Liver (tissue), 9 donors: ENCODE measurements around the gene TTC34. TPM values are rescaled to one million over a fixed set of nuclear protein-coding genes. Genes with fewer than 3 reads are reported as not detected.

Experiments
- DNase-seq: peaks from one replicate; pipeline ENCODE4 v3.0.0-alpha.2; 2017; ENCODE audit warnings: low spot score
- H3K27ac ChIP-seq, 2 donors: one replicate each; pipeline ENCODE4 v1.7.0; 2013; ENCODE audit warnings: inconsistent platforms in 2 of 2, low read length in 2 of 2, control low read depth in 1 of 2, low read depth in 1 of 2, mild to moderate bottlenecking in 1 of 2
- H3K27me3 ChIP-seq, 4 donors: one replicate each; pipeline versions ENCODE4 v1.6.1 to v1.7.0; 2013; ENCODE audit warnings: low read length in 3 of 4, inconsistent platforms in 1 of 4, mild to moderate bottlenecking in 1 of 4, moderate library complexity in 1 of 4; ENCODE audit not compliant: control insufficient read depth in 4 of 4, insufficient read depth in 4 of 4
- H3K36me3 ChIP-seq, 4 donors: one replicate each; pipeline versions ENCODE4 v1.6.1 to v1.7.0; 2013; ENCODE audit warnings: low read length in 3 of 4, mild to moderate bottlenecking in 3 of 4, low read depth in 1 of 4, moderate library complexity in 1 of 4; ENCODE audit not compliant: control insufficient read depth in 4 of 4, insufficient read depth in 3 of 4
- H3K4me1 ChIP-seq, 4 donors: one replicate each; pipeline versions ENCODE4 v1.6.1 to v1.7.0; 2013; ENCODE audit warnings: low read length in 3 of 4, mild to moderate bottlenecking in 3 of 4, moderate library complexity in 1 of 4; ENCODE audit not compliant: control insufficient read depth in 4 of 4, insufficient read depth in 4 of 4
- H3K4me3 ChIP-seq, 3 donors: one replicate each; pipeline versions ENCODE4 v1.6.1 to v1.7.0; 2013; ENCODE audit warnings: low read length in 3 of 3, control low read depth in 1 of 3, low read depth in 1 of 3, mild to moderate bottlenecking in 1 of 3
- H3K9ac ChIP-seq, 2 donors: one replicate each; pipeline ENCODE4 v1.7.0; 2013; ENCODE audit warnings: low read length in 2 of 2, mild to moderate bottlenecking in 2 of 2, moderate library complexity in 2 of 2, control low read depth in 1 of 2, low read depth in 1 of 2
- H3K9me3 ChIP-seq, 4 donors: one replicate each; pipeline versions ENCODE4 v1.6.1 to v1.7.0; 2013; ENCODE audit warnings: low read length in 3 of 4; ENCODE audit not compliant: control insufficient read depth in 4 of 4
- ATF3 ChIP-seq: IDR thresholded peaks from 2 replicates; pipeline ENCODE4 v1.6.1; 2016; ENCODE audit warnings: antibody characterized with exemption
- CTCF ChIP-seq: fragments of 150-350 bp; IDR thresholded peaks from 2 replicates; pipeline ENCODE4 v1.5.1; 2017; ENCODE audit warnings: improper control_type of control experiment, low read depth, low read length; ENCODE audit not compliant: missing input control
- EGR1 ChIP-seq, 2 donors: IDR thresholded peaks; 2 replicates each; pipeline ENCODE4 v1.6.1; 2016 to 2018; ENCODE audit warnings: antibody characterized with exemption in 2 of 2, low read depth in 2 of 2
- FOXA1 ChIP-seq: IDR thresholded peaks from 2 replicates; pipeline ENCODE4 v1.6.1; 2016; ENCODE audit warnings: antibody characterized with exemption
- FOXA2 ChIP-seq: IDR thresholded peaks from 2 replicates; pipeline ENCODE4 v1.6.1; 2016; ENCODE audit warnings: antibody characterized with exemption
- GABPA ChIP-seq, 2 donors: IDR thresholded peaks in 1 of 2; conservative IDR thresholded peaks in 1 of 2; 2 replicates each; pipeline ENCODE4 v1.6.1; 2016; ENCODE audit warnings: antibody characterized with exemption in 2 of 2, mild to moderate bottlenecking in 1 of 2, moderate library complexity in 1 of 2
- HNF4A ChIP-seq, 2 donors: conservative IDR thresholded peaks; 2 replicates each; pipeline ENCODE4 v1.6.1; 2016; ENCODE audit warnings: antibody characterized with exemption in 2 of 2, mild to moderate bottlenecking in 2 of 2
- HNF4G ChIP-seq: IDR thresholded peaks from 2 replicates; pipeline ENCODE4 v1.6.1; 2016; ENCODE audit warnings: antibody characterized with exemption
- JUND ChIP-seq, 2 donors: IDR thresholded peaks; 2 replicates each; pipeline ENCODE4 v1.6.1; 2016; ENCODE audit warnings: antibody characterized with exemption in 2 of 2
- NR2F2 ChIP-seq: IDR thresholded peaks from 2 replicates; pipeline ENCODE4 v1.6.1; 2016; ENCODE audit warnings: antibody characterized with exemption
- RAD21 ChIP-seq, 2 donors: IDR thresholded peaks; 2 replicates each; pipeline ENCODE4 v1.6.1; 2016; ENCODE audit warnings: antibody characterized with exemption in 2 of 2, mild to moderate bottlenecking in 2 of 2
- REST ChIP-seq: IDR thresholded peaks from 2 replicates; pipeline ENCODE4 v1.6.1; 2016; ENCODE audit warnings: antibody characterized with exemption, mild to moderate bottlenecking
- RXRA ChIP-seq, 2 donors: IDR thresholded peaks; 2 replicates each; pipeline ENCODE4 v1.6.1; 2017 to 2018; ENCODE audit warnings: antibody characterized with exemption in 2 of 2, mild to moderate bottlenecking in 1 of 2
- SP1 ChIP-seq: IDR thresholded peaks from 2 replicates; pipeline ENCODE4 v1.6.1; 2018; ENCODE audit warnings: antibody characterized with exemption, mild to moderate bottlenecking
- TAF1 ChIP-seq: conservative IDR thresholded peaks from 2 replicates; pipeline ENCODE4 v1.6.1; 2016; ENCODE audit warnings: antibody characterized with exemption, mild to moderate bottlenecking
- YY1 ChIP-seq: IDR thresholded peaks from 2 replicates; pipeline ENCODE4 v1.6.1; 2016; ENCODE audit warnings: antibody characterized with exemption, mild to moderate bottlenecking
- WGBS: extraction: QIAGEN DNeasy Blood & Tissue Kit; methylation state at CpG from one replicate; pipeline ENCODE4 v1.1.7; 2013; 5-methylcytosine and 5-hydroxymethylcytosine counted together
- polyA plus RNA-seq, 2 donors: library from polyadenylated mRNA; stranded (reverse) in 1 of 2; unstranded in 1 of 2; fragments of 200-250 nt in 1 of 2; fragments of >200 nt in 1 of 2; fragmentation: Nextera tagmentation in 1 of 2; extraction: Ambion mirVana in 1 of 2; gene quantifications; one replicate each; pipeline versions ENCODE4 v1.2.1 to v1.2.3, GENCODE V29; 2013 to 2015
- total RNA-seq, 2 donors: library from RNA; depleted of rRNA; stranded (reverse); fragments of >200 nt; gene quantifications; one replicate each; pipeline ENCODE4 v1.2.3, GENCODE V29; 2014
- TF ChIP-seq, protein P1 (sequence below): IDR thresholded peaks from 2 replicates; pipeline ENCODE4 v1.6.1; 2016; ENCODE audit warnings: antibody characterized with exemption
- TF ChIP-seq, protein P2 (sequence below): IDR thresholded peaks from 2 replicates; pipeline ENCODE4 v1.6.1; 2016; ENCODE audit warnings: antibody characterized with exemption
- donor health status: healthy.
- donor health status: healthy.
- donor health status: healthy.
- donor health status: healthy.
- donor health status: healthy.

Gene TTC34
- total and polyA plus RNA-seq, 4 donors = 0.01 to 0.25 (median 0.08) TPM; not detected in 1

- TF ChIP-seq GABPA (IDR thresholded peaks at IDR 0.05 in 1 of 2, conservative IDR thresholded peaks at IDR 0.05 in 1 of 2) (no peak), HNF4G (no peak), FOXA2 (no peak)
Measured at GRCh38 chr1:2812939-2813653, 11.6 kb upstream of the TTC34 start (continued).

- Histone ChIP-seq H3K9ac (no peak overlapping the region), H3K27me3 (peaks cover 0 to 3% (median 0%) of the 10 kb centered on the region in 4 donors), H3K9me3 (peaks cover 3 to 9% (median 5%) of the 10 kb centered on the region in 4 donors), H3K4me3 (no peak overlapping the region), H3K27ac (no peak overlapping the region), H3K36me3 (no peaks in the 10 kb centered on the region), H3K4me1 (no peaks in the 10 kb centered on the region)
- no peak for DNase-seq
- WGBS = 84% methylated on average over 7 of the region's 7 CpGs
- no peak for TF ChIP-seq TAF1
- TF ChIP-seq, protein P1, sequence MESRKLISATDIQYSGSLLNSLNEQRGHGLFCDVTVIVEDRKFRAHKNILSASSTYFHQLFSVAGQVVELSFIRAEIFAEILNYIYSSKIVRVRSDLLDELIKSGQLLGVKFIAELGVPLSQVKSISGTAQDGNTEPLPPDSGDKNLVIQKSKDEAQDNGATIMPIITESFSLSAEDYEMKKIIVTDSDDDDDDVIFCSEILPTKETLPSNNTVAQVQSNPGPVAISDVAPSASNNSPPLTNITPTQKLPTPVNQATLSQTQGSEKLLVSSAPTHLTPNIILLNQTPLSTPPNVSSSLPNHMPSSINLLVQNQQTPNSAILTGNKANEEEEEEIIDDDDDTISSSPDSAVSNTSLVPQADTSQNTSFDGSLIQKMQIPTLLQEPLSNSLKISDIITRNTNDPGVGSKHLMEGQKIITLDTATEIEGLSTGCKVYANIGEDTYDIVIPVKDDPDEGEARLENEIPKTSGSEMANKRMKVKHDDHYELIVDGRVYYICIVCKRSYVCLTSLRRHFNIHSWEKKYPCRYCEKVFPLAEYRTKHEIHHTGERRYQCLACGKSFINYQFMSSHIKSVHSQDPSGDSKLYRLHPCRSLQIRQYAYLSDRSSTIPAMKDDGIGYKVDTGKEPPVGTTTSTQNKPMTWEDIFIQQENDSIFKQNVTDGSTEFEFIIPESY = no peak
- TF ChIP-seq JUND (IDR thresholded peaks at IDR 0.05) = no peak
- TF ChIP-seq FOXA2 = no peak
- TF ChIP-seq REST = no peak
- no peak for TF ChIP-seq RXRA (IDR thresholded peaks at IDR 0.05)
- TF ChIP-seq HNF4A (conservative IDR thresholded peaks at IDR 0.05) = no peak
- TF ChIP-seq YY1 = no peak
- no peak for TF ChIP-seq EGR1 (IDR thresholded peaks at IDR 0.05; ENCODE audit: low read depth in 2 of 2)
- TF ChIP-seq NR2F2 = no peak
- TF ChIP-seq, protein P2, sequence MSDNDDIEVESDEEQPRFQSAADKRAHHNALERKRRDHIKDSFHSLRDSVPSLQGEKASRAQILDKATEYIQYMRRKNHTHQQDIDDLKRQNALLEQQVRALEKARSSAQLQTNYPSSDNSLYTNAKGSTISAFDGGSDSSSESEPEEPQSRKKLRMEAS = no peak
- TF ChIP-seq HNF4G = no peak
- TF ChIP-seq SP1 = no peak
- no peak for TF ChIP-seq RAD21 (IDR thresholded peaks at IDR 0.05)
- TF ChIP-seq CTCF = no peak
- no peak for TF ChIP-seq ATF3
- no peak for TF ChIP-seq FOXA1
- no peak for TF ChIP-seq GABPA (IDR thresholded peaks at IDR 0.05 in 1 of 2, conservative IDR thresholded peaks at IDR 0.05 in 1 of 2)
Measured at GRCh38 chr1:2812136-2812535, 10.6 kb upstream of the TTC34 start.
